K562 (cell line): Measurements from ENCODE around the gene TMEM184B. TPM values are rescaled to one million over a fixed set of nuclear protein-coding genes. Genes with fewer than 3 reads are reported as not detected.

ENCODE experiments used
- ATF7 ChIP-seq: fragments of 450-650 bp; IDR thresholded peaks from 2 replicates; pipeline ENCODE4 v1.7.1; 2014; ENCODE audit warnings: mild to moderate bottlenecking, moderate library complexity
- KLF16 ChIP-seq: IDR thresholded peaks from 2 replicates; pipeline ENCODE4 v1.6.1; 2016; ENCODE audit warnings: antibody characterized with exemption
- LCOR ChIP-seq: sonication (generic); formaldehyde crosslinking; IDR thresholded peaks from 2 replicates; pipeline ENCODE4 v1.8.0; 2022; ENCODE audit warnings: mild to moderate bottlenecking, missing genetic modification reagents
- OTX1 ChIP-seq: fragments of 450-650 bp; formaldehyde crosslinking; IDR thresholded peaks from 2 replicates; pipeline ENCODE4 v1.4.0; 2022; ENCODE audit warnings: mild to moderate bottlenecking
- POLR3G ChIP-seq: IDR thresholded peaks from 2 replicates; pipeline ENCODE4 v1.6.1; 2011; ENCODE audit not compliant: insufficient read length, insufficient replicate concordance; ENCODE audit errors: extremely low read depth
- SMAD2 ChIP-seq: fragments of 150-350 bp; IDR thresholded peaks from 2 replicates; pipeline ENCODE4 v1.6.1; 2014; ENCODE audit warnings: low read depth, mild to moderate bottlenecking, low read length
- SMAD3 ChIP-seq: fragments of 450-650 bp; formaldehyde crosslinking; conservative IDR thresholded peaks from 2 replicates; pipeline ENCODE4 v1.4.0; 2020; ENCODE audit warnings: mild to moderate bottlenecking
- SUPT5H ChIP-seq: fragments of 450-650 bp; IDR thresholded peaks from 2 replicates; pipeline ENCODE4 v1.6.1; 2016
- polyA plus RNA-seq, 8 experiments: library from polyadenylated mRNA; depleted of rRNA in 4 of 8; stranded (reverse) in 5 of 8; unstranded in 3 of 8; fragments of >200 nt; fragmentation: Nextera tagmentation in 2 of 8; fragmentation: Illumina TruSeq in 1 of 8; extraction: Ambion mirVana in 2 of 8; extraction: Trizol in 1 of 8; gene quantifications; 2 replicates each; pipeline versions ENCODE4 v1.2.1 to v1.2.3, GENCODE V29; 2011 to 2014; ENCODE audit warnings: inconsistent platforms in 1 of 8, missing spikeins in 1 of 8
- total RNA-seq, 7 experiments: library from RNA; depleted of rRNA in 6 of 7; stranded (reverse); fragments of >200 nt in 6 of 7; fragmentation: Illumina TruSeq in 2 of 7; extraction: Trizol in 2 of 7; gene quantifications; 2 replicates each; pipeline versions ENCODE4 v1.2.1 to v1.2.3, GENCODE V29; 2011 to 2021; ENCODE audit warnings: low replicate concordance in 1 of 7
- TF ChIP-seq, protein P1 (sequence below): fragments of 450-650 bp; IDR thresholded peaks from 2 replicates; pipeline ENCODE4 v1.6.1; 2017; ENCODE audit warnings: antibody characterized with exemption
- TF ChIP-seq, protein P2 (sequence below): fragments of 250-450 bp; sonication (Bioruptor Pico); IDR thresholded peaks from 2 replicates; pipeline ENCODE4 v1.5.0; 2021; ENCODE audit warnings: mild to moderate bottlenecking, borderline replicate concordance
- TF ChIP-seq, protein P3 (sequence below), 2 experiments: fragments of 450-650 bp; IDR thresholded peaks; 2 replicates each; pipeline ENCODE4 v1.6.1; 2016
- TF ChIP-seq, protein P4 (sequence below), 2 experiments: fragments of 450-650 bp; formaldehyde crosslinking in 1 of 2; IDR thresholded peaks; 2 replicates each; pipeline versions ENCODE4 v1.4.0 to v1.6.1; 2014 to 2020; ENCODE audit warnings: mild to moderate bottlenecking in 2 of 2, borderline replicate concordance in 1 of 2, low read depth in 1 of 2

The TMEM184B gene
- total and polyA plus RNA-seq, 9 of the 15 experiments (the other 6 are each of a cell fraction or from before 2014, with no cell fraction given) = 0.31 to 25.1 (median 6.2) TPM

DNA sequence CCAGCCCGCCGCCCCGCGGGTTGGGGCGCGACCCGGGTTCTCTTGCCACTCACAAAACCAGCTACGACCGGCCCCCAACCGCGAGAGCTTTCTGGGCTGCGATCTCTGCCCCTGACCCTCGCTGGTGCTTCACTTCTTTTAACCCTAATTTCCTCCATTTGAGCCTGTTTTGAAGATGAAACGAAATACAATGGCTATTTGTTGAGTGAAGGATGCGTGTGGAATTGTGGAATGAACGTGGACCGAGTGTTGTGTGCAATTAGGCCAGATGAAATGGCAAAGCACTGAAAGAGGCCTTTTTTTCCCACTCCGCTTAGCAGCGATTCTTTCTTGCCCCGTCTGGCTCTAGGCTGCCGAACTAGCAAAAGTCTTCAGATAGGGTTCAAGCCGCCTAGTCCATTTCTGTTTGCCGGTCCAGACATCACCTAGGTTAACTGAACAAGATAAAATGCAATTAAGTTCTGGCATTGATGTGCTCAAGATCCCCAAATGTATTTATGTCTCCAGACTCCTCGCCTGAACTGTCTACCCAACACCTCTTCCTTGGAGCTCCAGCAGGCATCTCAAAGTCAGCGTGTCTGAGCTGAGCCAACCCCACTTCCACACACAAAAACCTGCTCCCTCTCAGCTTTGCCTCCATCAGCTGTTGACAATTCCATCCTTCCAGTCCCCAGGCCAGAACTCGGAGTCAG, 471 bp upstream of the TMEM184B start (continued):
- TF ChIP-seq, protein P1, sequence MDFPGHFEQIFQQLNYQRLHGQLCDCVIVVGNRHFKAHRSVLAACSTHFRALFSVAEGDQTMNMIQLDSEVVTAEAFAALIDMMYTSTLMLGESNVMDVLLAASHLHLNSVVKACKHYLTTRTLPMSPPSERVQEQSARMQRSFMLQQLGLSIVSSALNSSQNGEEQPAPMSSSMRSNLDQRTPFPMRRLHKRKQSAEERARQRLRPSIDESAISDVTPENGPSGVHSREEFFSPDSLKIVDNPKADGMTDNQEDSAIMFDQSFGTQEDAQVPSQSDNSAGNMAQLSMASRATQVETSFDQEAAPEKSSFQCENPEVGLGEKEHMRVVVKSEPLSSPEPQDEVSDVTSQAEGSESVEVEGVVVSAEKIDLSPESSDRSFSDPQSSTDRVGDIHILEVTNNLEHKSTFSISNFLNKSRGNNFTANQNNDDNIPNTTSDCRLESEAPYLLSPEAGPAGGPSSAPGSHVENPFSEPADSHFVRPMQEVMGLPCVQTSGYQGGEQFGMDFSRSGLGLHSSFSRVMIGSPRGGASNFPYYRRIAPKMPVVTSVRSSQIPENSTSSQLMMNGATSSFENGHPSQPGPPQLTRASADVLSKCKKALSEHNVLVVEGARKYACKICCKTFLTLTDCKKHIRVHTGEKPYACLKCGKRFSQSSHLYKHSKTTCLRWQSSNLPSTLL = 0 out of 2 replicates have a peak, but pooled peaks have one; percentile 21
- TF ChIP-seq SMAD3 (CRISPR knock-in tag) (no peak), ATF7 (peak; percentile 56; the same call in 1 of the 2 replicates), POLR3G (no peak), KLF16 (no peak), LCOR (CRISPR knock-in tag) (no peak), SMAD2 (no peak), OTX1 (CRISPR knock-in tag) (peak; percentile 50; the same call in 1 of the 2 replicates), SUPT5H (no peak)
- TF ChIP-seq, protein P2, sequence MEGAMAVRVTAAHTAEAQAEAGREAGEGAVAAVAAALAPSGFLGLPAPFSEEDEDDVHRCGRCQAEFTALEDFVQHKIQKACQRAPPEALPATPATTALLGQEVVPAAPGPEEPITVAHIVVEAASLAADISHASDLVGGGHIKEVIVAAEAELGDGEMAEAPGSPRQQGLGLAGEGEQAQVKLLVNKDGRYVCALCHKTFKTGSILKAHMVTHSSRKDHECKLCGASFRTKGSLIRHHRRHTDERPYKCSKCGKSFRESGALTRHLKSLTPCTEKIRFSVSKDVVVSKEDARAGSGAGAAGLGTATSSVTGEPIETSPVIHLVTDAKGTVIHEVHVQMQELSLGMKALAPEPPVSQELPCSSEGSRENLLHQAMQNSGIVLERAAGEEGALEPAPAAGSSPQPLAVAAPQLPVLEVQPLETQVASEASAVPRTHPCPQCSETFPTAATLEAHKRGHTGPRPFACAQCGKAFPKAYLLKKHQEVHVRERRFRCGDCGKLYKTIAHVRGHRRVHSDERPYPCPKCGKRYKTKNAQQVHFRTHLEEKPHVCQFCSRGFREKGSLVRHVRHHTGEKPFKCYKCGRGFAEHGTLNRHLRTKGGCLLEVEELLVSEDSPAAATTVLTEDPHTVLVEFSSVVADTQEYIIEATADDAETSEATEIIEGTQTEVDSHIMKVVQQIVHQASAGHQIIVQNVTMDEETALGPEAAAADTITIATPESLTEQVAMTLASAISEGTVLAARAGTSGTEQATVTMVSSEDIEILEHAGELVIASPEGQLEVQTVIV (CRISPR knock-in tag) = no peak
- TF ChIP-seq, protein P3, sequence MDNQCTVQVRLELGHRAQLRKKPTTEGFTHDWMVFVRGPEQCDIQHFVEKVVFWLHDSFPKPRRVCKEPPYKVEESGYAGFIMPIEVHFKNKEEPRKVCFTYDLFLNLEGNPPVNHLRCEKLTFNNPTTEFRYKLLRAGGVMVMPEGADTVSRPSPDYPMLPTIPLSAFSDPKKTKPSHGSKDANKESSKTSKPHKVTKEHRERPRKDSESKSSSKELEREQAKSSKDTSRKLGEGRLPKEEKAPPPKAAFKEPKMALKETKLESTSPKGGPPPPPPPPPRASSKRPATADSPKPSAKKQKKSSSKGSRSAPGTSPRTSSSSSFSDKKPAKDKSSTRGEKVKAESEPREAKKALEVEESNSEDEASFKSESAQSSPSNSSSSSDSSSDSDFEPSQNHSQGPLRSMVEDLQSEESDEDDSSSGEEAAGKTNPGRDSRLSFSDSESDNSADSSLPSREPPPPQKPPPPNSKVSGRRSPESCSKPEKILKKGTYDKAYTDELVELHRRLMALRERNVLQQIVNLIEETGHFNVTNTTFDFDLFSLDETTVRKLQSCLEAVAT (IDR thresholded peaks at IDR 0.05) = peak in 1 of 2 experiments; percentile 88; a peak in 2 of 4 replicates
- TF ChIP-seq, protein P4, sequence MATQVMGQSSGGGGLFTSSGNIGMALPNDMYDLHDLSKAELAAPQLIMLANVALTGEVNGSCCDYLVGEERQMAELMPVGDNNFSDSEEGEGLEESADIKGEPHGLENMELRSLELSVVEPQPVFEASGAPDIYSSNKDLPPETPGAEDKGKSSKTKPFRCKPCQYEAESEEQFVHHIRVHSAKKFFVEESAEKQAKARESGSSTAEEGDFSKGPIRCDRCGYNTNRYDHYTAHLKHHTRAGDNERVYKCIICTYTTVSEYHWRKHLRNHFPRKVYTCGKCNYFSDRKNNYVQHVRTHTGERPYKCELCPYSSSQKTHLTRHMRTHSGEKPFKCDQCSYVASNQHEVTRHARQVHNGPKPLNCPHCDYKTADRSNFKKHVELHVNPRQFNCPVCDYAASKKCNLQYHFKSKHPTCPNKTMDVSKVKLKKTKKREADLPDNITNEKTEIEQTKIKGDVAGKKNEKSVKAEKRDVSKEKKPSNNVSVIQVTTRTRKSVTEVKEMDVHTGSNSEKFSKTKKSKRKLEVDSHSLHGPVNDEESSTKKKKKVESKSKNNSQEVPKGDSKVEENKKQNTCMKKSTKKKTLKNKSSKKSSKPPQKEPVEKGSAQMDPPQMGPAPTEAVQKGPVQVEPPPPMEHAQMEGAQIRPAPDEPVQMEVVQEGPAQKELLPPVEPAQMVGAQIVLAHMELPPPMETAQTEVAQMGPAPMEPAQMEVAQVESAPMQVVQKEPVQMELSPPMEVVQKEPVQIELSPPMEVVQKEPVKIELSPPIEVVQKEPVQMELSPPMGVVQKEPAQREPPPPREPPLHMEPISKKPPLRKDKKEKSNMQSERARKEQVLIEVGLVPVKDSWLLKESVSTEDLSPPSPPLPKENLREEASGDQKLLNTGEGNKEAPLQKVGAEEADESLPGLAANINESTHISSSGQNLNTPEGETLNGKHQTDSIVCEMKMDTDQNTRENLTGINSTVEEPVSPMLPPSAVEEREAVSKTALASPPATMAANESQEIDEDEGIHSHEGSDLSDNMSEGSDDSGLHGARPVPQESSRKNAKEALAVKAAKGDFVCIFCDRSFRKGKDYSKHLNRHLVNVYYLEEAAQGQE (IDR thresholded peaks at IDR 0.05; ENCODE audit: borderline replicate concordance) = no peak
- TF ChIP-seq, protein P4 (CRISPR knock-in tag; IDR thresholded peaks at IDR 0.05; ENCODE audit: low read depth) = no peak
